Erythroblast (primary cell): ENCODE results near the gene HARS2.

Source experiments
- GATA1 ChIP-seq: IDR thresholded peaks from 2 replicates; pipeline ENCODE4 v1.6.1; 2011; ENCODE audit warnings: low read depth, mild to moderate bottlenecking, control low read depth, low read length, moderate library complexity
- POLR2A ChIP-seq: IDR thresholded peaks from 2 replicates; pipeline ENCODE4 v1.6.1; 2011; ENCODE audit warnings: mild to moderate bottlenecking, low read length

DNA sequence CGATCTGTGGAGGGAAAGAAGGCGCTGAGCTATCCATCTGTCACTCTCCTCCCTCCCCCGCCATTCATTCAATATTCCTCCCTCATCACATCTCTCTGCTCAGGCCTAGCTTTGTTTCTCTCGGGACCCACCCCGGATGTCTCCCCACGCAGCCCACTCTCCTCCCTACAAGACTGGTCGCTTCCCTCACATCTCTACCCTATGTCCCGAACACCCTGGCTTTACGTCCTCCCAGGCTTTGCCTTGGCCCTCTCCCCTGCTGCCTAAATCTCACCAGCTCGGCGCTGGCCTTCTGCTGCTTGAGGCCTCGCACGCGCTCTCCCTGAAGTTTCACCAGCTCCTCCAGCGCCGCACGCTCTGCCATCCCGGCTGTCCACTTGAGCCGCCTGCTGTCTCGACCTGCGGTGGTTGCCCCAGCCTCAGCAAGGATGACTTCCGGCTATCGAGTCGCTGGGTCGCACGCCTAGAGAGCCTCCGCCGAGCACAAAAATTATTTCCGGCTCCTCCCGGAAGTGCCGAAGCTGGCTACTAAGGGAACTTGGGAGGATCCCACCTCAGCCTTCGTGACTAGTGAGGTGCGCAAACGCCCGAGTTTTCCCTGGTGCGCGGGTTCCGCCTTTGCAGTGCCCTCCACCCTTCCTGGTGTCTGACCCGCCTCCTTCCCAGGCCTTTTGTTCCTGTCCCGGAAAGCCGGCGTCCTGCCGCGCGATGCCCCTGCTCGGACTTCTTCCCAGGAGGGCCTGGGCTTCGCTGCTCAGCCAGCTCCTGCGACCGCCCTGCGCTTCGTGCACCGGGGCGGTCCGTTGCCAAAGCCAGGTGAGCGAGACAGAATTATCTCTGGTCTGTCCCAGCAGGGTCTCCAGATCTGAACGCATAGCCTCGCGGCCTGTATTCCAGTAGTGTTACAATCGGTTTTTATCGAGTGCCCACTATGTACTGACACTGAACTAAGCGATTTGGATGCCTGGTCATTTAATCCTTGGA, at the start of gene HARS2, which contains the start of gene HARS1:
- peak; percentile 92 for TF ChIP-seq POLR2A
- TF ChIP-seq GATA1: no peak
